Activated naive CD4-positive, alpha-beta T cell treated with anti-CD3 and anti-CD28 coated beads, Interleukin-2, amount 50 U/mL, for 72 hours (primary cell): ENCODE measurements around the gene ADAM33. TPM values are rescaled to one million over a fixed set of nuclear protein-coding genes. Genes with fewer than 3 reads are reported as not detected.

Experiments used
- ATAC-seq, 2 donors: fragments of 150-1000 bp; cut with Tn5 transposase; 2 replicates each; pipeline ENCODE4 v1.10.0; 2021; ENCODE audit warnings: mild to moderate bottlenecking in 2 of 2, moderate library complexity in 2 of 2
- DNase-seq, 2 donors: peaks; one replicate each; pipeline ENCODE4 v3.0.0; 2021 to 2022; ENCODE audit warnings: low spot score in 2 of 2
- H3K27ac Mint-ChIP-seq, 2 donors: one replicate each; pipeline ENCODE4 v1.8.0; 2022; ENCODE audit warnings: mild to moderate bottlenecking in 2 of 2, mixed read lengths in 2 of 2
- H3K36me3 Mint-ChIP-seq, 2 donors: one replicate each; pipeline ENCODE4 v1.8.0; 2022; ENCODE audit warnings: mixed read lengths in 2 of 2
- H3K9me3 Mint-ChIP-seq, 2 donors: one replicate each; pipeline ENCODE4 v1.8.0; 2022; ENCODE audit warnings: mixed read lengths in 2 of 2
- total RNA-seq, 2 donors: library from RNA; stranded (reverse); gene quantifications; one replicate each; pipeline ENCODE4 v1.2.3, GENCODE V29; 2022

The ADAM33 gene
- total RNA-seq, 2 donors from 2014 or later: not detected

- Mint-ChIP-seq H3K27ac (peak overlapping the region in 1 of 2 donors; percentile 47), H3K9me3 (no peaks in the 10 kb centered on the region), H3K36me3 (no peaks in the 10 kb centered on the region)
- ATAC-seq: no peak
- DNase-seq: no peak
Observed at GRCh38 chr20:3678198-3678597, 3.6 kb downstream of the ADAM33 start.

GRCh38 chr20:3677733-3678132 lies 4.1 kb downstream of the ADAM33 start:
- H3K27ac Mint-ChIP-seq: no peak overlapping the region
- no peaks in the 10 kb centered on the region for H3K36me3 Mint-ChIP-seq
- DNase-seq (no peak), ATAC-seq (no peak)
- H3K9me3 Mint-ChIP-seq: no peaks in the 10 kb centered on the region

- ATAC-seq (no peak), DNase-seq (no peak)
- Mint-ChIP-seq H3K27ac (no peak overlapping the region), H3K36me3 (no peaks in the 10 kb centered on the region), H3K9me3 (no peaks in the 10 kb centered on the region)
Observed at GRCh38 chr20:3674995-3675900, 6.6 kb downstream of the ADAM33 start.

- no peaks in the 10 kb centered on the region for H3K36me3 Mint-ChIP-seq
- no peak overlapping the region for H3K27ac Mint-ChIP-seq
- DNase-seq: no peak
- no peak for ATAC-seq
- no peaks in the 10 kb centered on the region for H3K9me3 Mint-ChIP-seq
Observed at GRCh38 chr20:3674447-3674846, 7.4 kb downstream of the ADAM33 start.

- no peak for ATAC-seq
- Mint-ChIP-seq H3K27ac (no peak overlapping the region), H3K36me3 (no peaks in the 10 kb centered on the region)
Observed at GRCh38 chr20:3673221-3674070, 8.4 kb downstream of the ADAM33 start.

GRCh38 chr20:3672547-3673171 lies 9.2 kb downstream of the ADAM33 start:
- no peaks in the 10 kb centered on the region for H3K9me3 Mint-ChIP-seq
- no peak overlapping the region for H3K27ac Mint-ChIP-seq
- DNase-seq (no peak), ATAC-seq (peak in 1 of 2 donors; percentile 16)
- H3K36me3 Mint-ChIP-seq: no peaks in the 10 kb centered on the region

More at GRCh38 chr20:3673221-3674070, 8.4 kb downstream of the ADAM33 start:
- no peak for DNase-seq
- no peaks in the 10 kb centered on the region for H3K9me3 Mint-ChIP-seq

GRCh38 chr20:3671986-3672546 lies 9.7 kb downstream of the ADAM33 start:
- DNase-seq (no peak), ATAC-seq (peak in 1 of 2 donors; percentile 2)
- H3K36me3 Mint-ChIP-seq: no peaks in the 10 kb centered on the region
- H3K27ac Mint-ChIP-seq: no peak overlapping the region
- no peaks in the 10 kb centered on the region for H3K9me3 Mint-ChIP-seq

GRCh38 chr20:3670945-3671344 lies 10.9 kb downstream of the ADAM33 start:
- ATAC-seq (no peak), DNase-seq (no peak)
- no peaks in the 10 kb centered on the region for H3K36me3 Mint-ChIP-seq
- no peak overlapping the region for H3K27ac Mint-ChIP-seq
- H3K9me3 Mint-ChIP-seq: no peaks in the 10 kb centered on the region

- ATAC-seq (no peak), DNase-seq (no peak)
- no peak overlapping the region for H3K27ac Mint-ChIP-seq
- no peaks in the 10 kb centered on the region for H3K36me3 Mint-ChIP-seq
- no peaks in the 10 kb centered on the region for H3K9me3 Mint-ChIP-seq
Observed at GRCh38 chr20:3670511-3670910, 11.3 kb downstream of the ADAM33 start.

GRCh38 chr20:3669710-3670367 lies 12.0 kb downstream of the ADAM33 start:
- DNase-seq (no peak), ATAC-seq (no peak)
- H3K27ac Mint-ChIP-seq: no peak overlapping the region
- no peaks in the 10 kb centered on the region for H3K36me3 Mint-ChIP-seq
- no peaks in the 10 kb centered on the region for H3K9me3 Mint-ChIP-seq

- DNase-seq (no peak), ATAC-seq (no peak)
- H3K9me3 Mint-ChIP-seq: no peaks in the 10 kb centered on the region
- H3K27ac Mint-ChIP-seq: peak overlapping the region in 1 of 2 donors; percentile 50
- H3K36me3 Mint-ChIP-seq: no peaks in the 10 kb centered on the region
Observed at GRCh38 chr20:3667434-3668037, 14.3 kb downstream of the ADAM33 start.

GRCh38 chr20:3663858-3664257 lies 18.0 kb downstream of the ADAM33 start:
- DNase-seq (no peak), ATAC-seq (no peak)
- Mint-ChIP-seq H3K9me3 (no peaks in the 10 kb centered on the region), H3K36me3 (no peaks in the 10 kb centered on the region), H3K27ac (no peak overlapping the region)

GRCh38 chr20:3663031-3663701 lies 18.6 kb downstream of the ADAM33 start, which contains the start of gene GFRA4:
Gene GFRA4, minus strand, starts transcription at chr20:3663399. Its CDS starts 0 bp downstream, at chr20:3663399.
- Mint-ChIP-seq H3K9me3 (no peaks in the 10 kb centered on the region), H3K36me3 (no peaks in the 10 kb centered on the region), H3K27ac (no peak within 1 kb of the TSS)
- no peak for ATAC-seq
- DNase-seq: peak in 1 of 2 donors; percentile 44

GRCh38 chr20:3661814-3662665 lies 19.8 kb downstream of the ADAM33 start:
- ATAC-seq (no peak), DNase-seq (peak in 1 of 2 donors; percentile 38)
- Mint-ChIP-seq H3K9me3 (no peaks in the 10 kb centered on the region), H3K36me3 (no peaks in the 10 kb centered on the region), H3K27ac (no peak overlapping the region)
